Stimulated activated CD4-positive, alpha-beta T cell treated with anti-CD3 and anti-CD28 coated beads, Interleukin-1b, Interleukin-23, amount 100 ng/mL, for 48 hours (primary cell): ENCODE data around the gene NPIPA5.
"Not testable (repeated sequence)": the region's sequence is repeated elsewhere in the genome, so short reads cannot be mapped to it uniquely, and the experiment has no call there.

Experiments used
- DNase-seq: peaks from one replicate; pipeline ENCODE4 v3.0.0-alpha.2; 2020

NPIPA5 gene

GRCh38 chr16:15389916-15390315 is 11.8 kb upstream of the NPIPA5 start:
- DNase-seq, result not testable (repeated sequence)

DNA sequence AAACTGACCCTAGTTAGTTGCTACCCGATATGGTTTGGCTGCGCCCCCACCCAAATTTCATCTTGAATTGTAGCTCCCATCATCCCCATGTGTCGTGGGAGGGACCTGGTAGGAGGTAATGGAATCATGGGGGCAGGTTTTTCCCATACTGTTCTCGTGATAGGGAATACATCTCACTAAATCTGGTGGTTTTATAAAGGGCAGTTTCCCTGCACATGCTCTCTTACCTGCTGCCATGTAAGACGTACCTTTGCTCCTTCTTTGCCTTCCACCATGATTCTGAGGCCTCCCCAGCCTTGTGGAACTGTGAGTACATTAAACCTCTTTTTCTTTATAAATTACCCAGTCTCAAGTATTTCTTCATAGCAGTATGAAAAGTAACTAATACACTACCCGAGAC is 10.0 kb upstream of the NPIPA5 start:
- not testable (repeated sequence) for DNase-seq

- not testable (repeated sequence) for DNase-seq
Observed at GRCh38 chr16:15382810-15383209, 4.7 kb upstream of the NPIPA5 start.

GRCh38 chr16:15357495-15357894 is 20.6 kb downstream of the NPIPA5 start:
- DNase-seq, result not testable (repeated sequence)

- DNase-seq, result not testable (repeated sequence)
Observed at GRCh38 chr16:15354846-15355245, 23.2 kb downstream of the NPIPA5 start.

DNA sequence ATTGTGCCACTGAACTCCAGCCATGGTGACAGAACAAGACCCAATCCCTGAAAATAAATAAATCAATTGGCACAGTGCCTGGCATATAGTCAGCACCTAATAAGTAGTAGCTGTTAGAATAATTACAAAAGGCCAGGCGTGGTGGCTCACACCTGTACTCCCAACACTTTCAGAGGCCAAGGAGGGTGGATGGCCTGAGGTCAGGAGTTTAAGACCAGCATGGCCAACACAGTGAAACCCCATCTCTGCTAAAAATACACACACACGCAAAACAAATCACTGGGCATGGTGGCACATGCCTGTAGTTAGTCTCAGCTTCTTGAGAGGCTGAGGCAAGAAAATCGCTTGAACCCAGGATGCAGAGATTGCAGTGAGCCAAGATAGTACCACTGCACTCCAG is 25.2 kb downstream of the NPIPA5 start:
- not testable (repeated sequence) for DNase-seq

DNA sequence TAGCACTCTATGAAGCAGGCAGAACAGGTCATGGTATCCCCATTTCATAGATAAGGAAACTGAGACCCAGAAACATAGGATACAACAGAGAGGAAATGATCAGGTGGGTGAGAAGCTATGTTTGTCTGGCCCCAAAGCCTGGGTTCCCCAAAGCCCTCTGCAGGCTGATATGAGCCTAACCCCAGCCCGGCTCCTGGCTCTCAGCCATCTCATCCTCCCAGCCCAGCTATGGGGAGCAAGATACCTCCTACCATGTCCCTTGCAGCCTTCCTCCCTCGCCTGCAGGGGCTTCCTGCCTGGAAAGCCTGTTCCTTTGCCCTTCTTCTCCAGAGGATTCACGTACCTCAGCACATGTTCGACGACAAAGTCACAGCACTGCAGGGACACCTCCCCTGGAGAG is 26.3 kb downstream of the NPIPA5 start:
- not testable (repeated sequence) for DNase-seq

DNA sequence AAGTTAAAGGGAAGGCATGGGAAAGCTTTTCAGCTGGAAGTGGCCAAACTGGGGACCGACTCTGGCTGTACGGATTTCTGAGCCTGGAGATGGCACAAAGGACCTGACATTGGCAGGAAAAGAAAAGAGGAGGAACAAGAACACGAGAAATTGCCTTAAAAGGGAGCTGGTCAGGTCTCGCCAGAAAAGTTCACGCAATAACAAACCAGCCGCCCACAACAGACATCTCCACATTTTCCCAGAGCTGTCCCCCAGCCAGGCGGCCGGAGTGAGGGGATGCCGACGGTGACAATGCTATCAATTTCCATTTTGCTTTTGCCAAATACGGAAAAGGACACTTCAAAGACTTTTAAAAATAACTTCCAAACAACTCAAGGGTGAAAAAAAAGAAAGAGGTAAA is 26.8 kb downstream of the NPIPA5 start:
- not testable (repeated sequence) for DNase-seq

GRCh38 chr16:15348721-15349120 is 29.4 kb downstream of the NPIPA5 start:
- not testable (repeated sequence) for DNase-seq

DNA sequence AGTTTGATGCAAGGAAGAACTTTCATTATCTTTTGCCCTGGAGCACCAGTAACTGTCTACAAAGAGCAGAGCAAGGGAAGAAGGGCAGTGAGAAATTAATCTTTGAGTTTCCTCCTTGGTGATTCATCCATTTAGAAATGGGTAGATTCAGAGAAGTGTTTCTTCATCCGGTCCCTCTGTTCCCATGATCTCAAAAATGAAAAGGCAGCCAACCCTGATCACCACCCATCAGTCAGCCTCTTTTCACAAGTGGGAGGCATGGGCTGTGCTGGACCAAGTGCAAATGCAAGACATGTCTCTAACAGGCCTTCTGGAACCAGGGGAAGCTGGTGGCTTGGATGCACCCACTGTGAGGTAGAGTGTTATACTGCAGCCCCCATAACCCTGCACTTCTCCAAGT is 35.8 kb downstream of the NPIPA5 start:
- not testable (repeated sequence) for DNase-seq

GRCh38 chr16:15338986-15339385 is 39.1 kb downstream of the NPIPA5 start:
- not testable (repeated sequence) for DNase-seq

DNA sequence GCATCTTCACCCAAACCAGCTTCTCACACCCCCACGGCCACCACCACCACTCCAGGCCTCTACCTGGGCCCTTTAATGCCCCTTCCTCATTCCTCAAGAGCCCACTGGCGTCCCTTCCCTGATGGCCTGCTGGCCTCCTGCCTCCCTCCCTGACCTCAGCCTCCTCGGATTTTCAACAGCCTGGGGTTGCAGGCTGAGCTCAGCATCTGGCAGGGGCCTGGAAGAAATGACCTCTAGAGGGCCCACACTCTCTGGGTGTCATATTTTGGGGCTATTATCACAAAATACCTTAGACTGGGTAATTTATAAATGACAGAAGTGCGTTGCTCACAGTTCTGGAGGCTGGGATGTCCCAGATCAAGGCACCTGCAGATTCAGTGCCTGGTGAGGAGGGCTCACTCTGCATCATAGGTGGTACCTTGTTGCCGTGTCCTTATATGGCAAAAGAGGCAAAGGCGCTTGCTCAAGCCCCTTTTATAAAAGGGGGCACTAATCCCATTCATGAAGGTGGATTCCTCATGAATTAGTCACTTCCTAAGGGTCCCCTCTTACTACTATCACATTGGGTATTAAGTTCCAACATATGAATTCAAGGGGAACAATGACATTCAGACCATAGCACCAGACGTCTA is 40.0 kb downstream of the NPIPA5 start:
- not testable (repeated sequence) for DNase-seq

DNA sequence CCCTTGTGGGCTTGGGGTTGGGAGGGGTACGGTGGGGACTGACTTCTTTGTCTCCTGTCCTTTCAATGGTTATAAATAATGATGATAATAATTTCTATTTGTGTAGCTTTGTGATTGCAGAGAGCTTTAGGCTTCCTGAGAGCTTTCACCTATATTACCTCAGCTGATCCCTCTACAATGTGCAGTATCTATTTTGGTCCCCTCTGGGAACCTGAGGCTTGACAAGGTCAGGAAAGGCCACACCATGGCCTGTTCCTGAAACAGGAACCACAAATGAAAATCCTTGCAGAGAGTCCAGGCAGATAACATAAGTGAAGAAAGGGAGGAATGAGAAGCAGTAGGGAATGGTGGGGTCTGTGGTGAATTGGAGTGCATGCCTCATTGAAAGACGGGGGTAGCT is 42.5 kb downstream of the NPIPA5 start:
- not testable (repeated sequence) for DNase-seq

DNA sequence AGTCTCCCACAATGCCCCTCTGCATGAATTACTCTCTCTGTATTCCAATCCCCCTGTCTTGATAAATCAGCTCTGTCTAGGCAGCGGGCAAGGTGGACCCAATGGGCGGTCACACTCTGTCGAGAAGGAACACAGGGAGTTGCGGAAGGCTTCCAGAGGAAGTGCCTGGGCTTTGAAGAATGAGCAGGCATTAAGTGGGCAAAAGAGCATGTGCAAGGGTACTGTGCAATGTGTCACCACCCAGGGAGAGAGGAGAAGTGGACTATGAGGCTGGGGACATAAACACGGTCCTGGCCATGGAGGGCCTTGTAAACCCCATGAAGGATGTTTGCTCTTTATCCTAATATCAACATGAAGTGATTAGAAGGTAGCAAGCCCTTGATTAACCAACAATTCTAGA is 44.1 kb downstream of the NPIPA5 start:
- not testable (repeated sequence) for DNase-seq

- DNase-seq, result not testable (repeated sequence)
Observed at GRCh38 chr16:15330978-15331377, 47.1 kb downstream of the NPIPA5 start.

GRCh38 chr16:15324954-15325353 is 53.1 kb downstream of the NPIPA5 start:
- not testable (repeated sequence) for DNase-seq

DNA sequence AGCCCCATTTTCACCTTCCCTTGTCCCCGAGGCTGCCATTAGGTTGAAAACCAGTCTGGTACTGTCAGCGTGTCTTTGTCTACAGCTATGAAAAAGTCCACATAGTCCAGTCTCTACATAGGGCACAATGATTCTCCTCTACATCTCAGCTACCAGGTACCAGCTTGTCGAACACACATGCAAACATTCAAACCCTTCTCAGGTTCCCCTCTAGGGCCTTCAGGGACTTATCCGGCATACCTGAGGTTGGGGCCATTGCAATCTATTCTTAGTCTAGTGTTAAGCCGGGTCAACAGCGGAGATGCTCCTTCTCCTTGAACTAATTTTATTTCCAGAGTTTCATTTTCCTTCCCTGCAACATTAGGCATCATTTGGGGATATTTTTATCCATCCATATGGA is 54.7 kb downstream of the NPIPA5 start:
- DNase-seq, result not testable (repeated sequence)

DNA sequence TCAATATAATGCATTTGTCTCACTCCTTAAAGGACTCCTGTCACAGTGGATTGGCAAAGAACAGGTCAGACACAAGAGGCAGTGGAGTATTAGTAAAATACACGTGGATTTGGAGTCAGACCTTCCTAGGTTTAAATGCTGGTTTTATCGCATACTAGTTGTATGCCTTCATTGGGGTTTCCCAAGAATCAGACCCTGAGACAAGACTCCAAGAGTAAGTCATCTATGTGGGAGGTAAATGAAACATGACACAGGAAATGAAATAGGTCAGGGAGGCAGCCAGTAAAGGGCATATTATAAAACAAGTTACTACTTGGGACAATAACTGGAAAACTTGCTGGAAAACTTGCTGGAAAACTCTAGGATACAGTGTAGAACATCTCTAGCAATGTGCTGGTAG is 56.9 kb downstream of the NPIPA5 start:
- DNase-seq, result not testable (repeated sequence)

- not testable (repeated sequence) for DNase-seq
Observed at GRCh38 chr16:15314562-15314961, 63.5 kb downstream of the NPIPA5 start.
